Measurements from ENCODE around the gene MNT.
"Not testable (repeated sequence)": the region's sequence is repeated elsewhere in the genome, so short reads cannot be mapped to it uniquely, and the experiment has no call there.

- not testable (repeated sequence) for TF ChIP-seq RNF219 (CRISPR knock-in tag; IDR thresholded peaks at IDR 0.05); FOXO4 (CRISPR knock-in tag; IDR thresholded peaks at IDR 0.05); ZBTB17 (CRISPR knock-in tag; IDR thresholded peaks at IDR 0.05); TAL1 (IDR thresholded peaks at IDR 0.05); ZFP1 (CRISPR knock-in tag; IDR thresholded peaks at IDR 0.05)
Observed at GRCh38 chr17:2447479-2447878, 46.6 kb upstream of the MNT start.

Data from K562 (cell line).